ENCODE measurements around the gene SLC7A6OS. TPM values are rescaled to one million over a fixed set of nuclear protein-coding genes. Genes with fewer than 3 reads are reported as not detected.

SLC7A6OS gene
- polyA plus RNA-seq, 3 donors, result 9.3 to 10.5 (median 9.7) TPM

DNA sequence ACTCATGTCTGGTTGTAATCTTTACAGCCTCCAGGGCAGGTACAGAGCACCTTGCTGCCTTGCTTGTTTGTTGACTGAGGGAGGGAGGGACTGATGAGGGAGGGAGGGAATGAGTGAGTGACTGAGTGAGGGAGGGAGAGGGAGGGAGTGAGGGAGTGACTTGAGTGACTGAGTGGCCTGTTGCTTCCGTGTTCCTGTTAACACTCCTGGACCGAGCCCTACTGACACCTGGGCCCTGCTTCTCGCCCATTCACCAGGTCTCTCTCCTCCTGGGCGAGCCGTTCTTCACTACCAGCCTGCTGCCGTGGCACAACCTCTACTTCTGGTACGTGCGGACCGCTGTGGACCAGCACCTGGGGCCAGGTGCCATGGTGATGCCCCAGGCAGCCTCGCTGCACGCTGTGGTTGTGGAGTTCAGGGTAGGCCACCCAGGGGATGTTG lies 41.3 kb upstream of the SLC7A6OS start:
- H3K9me3 Mint-ChIP-seq, result no peaks in the 10 kb centered on the region
- no peaks in the 10 kb centered on the region for H3K79me2 ChIP-seq (ENCODE audit: insufficient read depth, low read length)
- H3K27me3 ChIP-seq (ENCODE audit: control insufficient read depth in 2 of 2, insufficient read depth in 2 of 2, low read length in 2 of 2), result no peaks in the 10 kb centered on the region
- no peaks in the 10 kb centered on the region for H3K9me3 ChIP-seq (replicated peaks in 1 of 2; ENCODE audit: control insufficient read depth in 1 of 2, insufficient read depth in 1 of 2, low read length in 2 of 2)
- peaks cover 19% of the 10 kb centered on the region for H3K4me1 Mint-ChIP-seq
- H3K9ac ChIP-seq (ENCODE audit: insufficient read depth, low read length, poor library complexity, severe bottlenecking), result no peak overlapping the region
- H4K20me1 ChIP-seq (ENCODE audit: insufficient read depth, low read length), result no peaks in the 10 kb centered on the region
- H3K27ac ChIP-seq (ENCODE audit: low read depth in 1 of 2, low read length in 2 of 2), result no peak overlapping the region
- peaks cover 65 to 84% of the 10 kb centered on the region in 2 donors for H3K36me3 ChIP-seq (replicated peaks in 1 of 2; ENCODE audit: control insufficient read depth in 1 of 2, insufficient read depth in 2 of 2, low read length in 2 of 2)
- H3K4me3 Mint-ChIP-seq, result no peak overlapping the region
- H3K4me3 ChIP-seq (replicated peaks in 1 of 3; ENCODE audit: low read depth in 2 of 3, low read length in 3 of 3), result no peak overlapping the region
- H3K4me2 ChIP-seq (replicated peaks; ENCODE audit: extremely low read depth, low read length, poor library complexity, severe bottlenecking), result no peak overlapping the region
- no peak overlapping the region for H3K27ac Mint-ChIP-seq
- no peak for DNase-seq
- peaks cover 83 to 89% of the 10 kb centered on the region in 2 donors for H3K36me3 Mint-ChIP-seq
- peaks cover 17 to 18% of the 10 kb centered on the region in 2 donors for H3K4me1 ChIP-seq (ENCODE audit: control insufficient read depth in 1 of 2, insufficient read depth in 2 of 2, low read length in 2 of 2)
- H2AFZ ChIP-seq (ENCODE audit: insufficient read depth, low read depth, low read length, poor library complexity, severe bottlenecking), result no peak overlapping the region
- TF ChIP-seq, protein P1, sequence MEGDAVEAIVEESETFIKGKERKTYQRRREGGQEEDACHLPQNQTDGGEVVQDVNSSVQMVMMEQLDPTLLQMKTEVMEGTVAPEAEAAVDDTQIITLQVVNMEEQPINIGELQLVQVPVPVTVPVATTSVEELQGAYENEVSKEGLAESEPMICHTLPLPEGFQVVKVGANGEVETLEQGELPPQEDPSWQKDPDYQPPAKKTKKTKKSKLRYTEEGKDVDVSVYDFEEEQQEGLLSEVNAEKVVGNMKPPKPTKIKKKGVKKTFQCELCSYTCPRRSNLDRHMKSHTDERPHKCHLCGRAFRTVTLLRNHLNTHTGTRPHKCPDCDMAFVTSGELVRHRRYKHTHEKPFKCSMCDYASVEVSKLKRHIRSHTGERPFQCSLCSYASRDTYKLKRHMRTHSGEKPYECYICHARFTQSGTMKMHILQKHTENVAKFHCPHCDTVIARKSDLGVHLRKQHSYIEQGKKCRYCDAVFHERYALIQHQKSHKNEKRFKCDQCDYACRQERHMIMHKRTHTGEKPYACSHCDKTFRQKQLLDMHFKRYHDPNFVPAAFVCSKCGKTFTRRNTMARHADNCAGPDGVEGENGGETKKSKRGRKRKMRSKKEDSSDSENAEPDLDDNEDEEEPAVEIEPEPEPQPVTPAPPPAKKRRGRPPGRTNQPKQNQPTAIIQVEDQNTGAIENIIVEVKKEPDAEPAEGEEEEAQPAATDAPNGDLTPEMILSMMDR (IDR thresholded peaks at IDR 0.05), result no peak
- H3K27me3 Mint-ChIP-seq (ENCODE audit: low read depth in 3 of 3), result peaks cover 6 to 16% (median 8%) of the 10 kb centered on the region in 3 donors
- 99% methylated on average over 9 of the region's 11 CpGs for WGBS (ENCODE audit: insufficient coverage)
- intact Hi-C loops (cut with micrococcal nuclease), result no loop called here

DNA sequence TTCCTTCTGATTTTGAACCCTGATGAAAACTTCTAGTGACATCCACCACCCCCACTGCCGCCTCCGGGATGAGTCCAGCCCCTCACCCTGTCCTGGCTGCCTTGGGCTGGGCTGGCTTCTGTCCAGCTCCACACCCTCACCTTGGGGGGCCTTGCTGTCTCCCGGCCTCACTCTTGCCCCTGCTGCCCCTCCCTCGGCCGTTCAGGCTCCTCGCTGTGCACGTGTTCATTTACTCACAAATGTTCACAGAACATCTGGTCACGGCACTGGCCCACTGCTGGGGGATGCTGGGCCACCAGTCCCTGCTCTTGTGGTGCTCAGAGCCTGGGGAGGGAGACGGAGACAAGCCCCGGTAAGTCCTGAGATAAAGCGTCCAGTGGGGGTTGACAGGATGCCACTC lies 40.7 kb upstream of the SLC7A6OS start:
- H3K4me3 Mint-ChIP-seq, result no peak overlapping the region
- WGBS (ENCODE audit: insufficient coverage), result 97% methylated on average over 9 of the region's 11 CpGs
- Histone ChIP-seq H3K9ac (ENCODE audit: insufficient read depth, low read length, poor library complexity, severe bottlenecking) (no peak overlapping the region), H4K20me1 (ENCODE audit: insufficient read depth, low read length) (no peaks in the 10 kb centered on the region), H3K4me1 (ENCODE audit: control insufficient read depth in 1 of 2, insufficient read depth in 2 of 2, low read length in 2 of 2) (peaks cover 12% of the 10 kb centered on the region in 2 donors), H3K79me2 (ENCODE audit: insufficient read depth, low read length) (no peaks in the 10 kb centered on the region), H3K4me3 (replicated peaks in 1 of 3; ENCODE audit: low read depth in 2 of 3, low read length in 3 of 3) (no peak overlapping the region), H3K36me3 (replicated peaks in 1 of 2; ENCODE audit: control insufficient read depth in 1 of 2, insufficient read depth in 2 of 2, low read length in 2 of 2) (peaks cover 66 to 86% of the 10 kb centered on the region in 2 donors), H3K9me3 (replicated peaks in 1 of 2; ENCODE audit: control insufficient read depth in 1 of 2, insufficient read depth in 1 of 2, low read length in 2 of 2) (no peaks in the 10 kb centered on the region), H3K27me3 (ENCODE audit: control insufficient read depth in 2 of 2, insufficient read depth in 2 of 2, low read length in 2 of 2) (no peaks in the 10 kb centered on the region), H2AFZ (ENCODE audit: insufficient read depth, low read depth, low read length, poor library complexity, severe bottlenecking) (no peak overlapping the region), H3K4me2 (replicated peaks; ENCODE audit: extremely low read depth, low read length, poor library complexity, severe bottlenecking) (no peak overlapping the region), H3K27ac (ENCODE audit: low read depth in 1 of 2, low read length in 2 of 2) (no peak overlapping the region)
- no peak for DNase-seq
- intact Hi-C loops (cut with micrococcal nuclease), result no loop called here
- H3K36me3 Mint-ChIP-seq, result peaks cover 85 to 91% of the 10 kb centered on the region in 2 donors
- peak overlapping the region in 1 of 7 donors; percentile 37 for H3K27ac Mint-ChIP-seq
- H3K27me3 Mint-ChIP-seq (ENCODE audit: low read depth in 3 of 3), result peaks cover 3 to 14% (median 6%) of the 10 kb centered on the region in 3 donors
- TF ChIP-seq, protein P1 (IDR thresholded peaks at IDR 0.05), result no peak
- H3K4me1 Mint-ChIP-seq, result peaks cover 13% of the 10 kb centered on the region
- no peaks in the 10 kb centered on the region for H3K9me3 Mint-ChIP-seq
